ENCODE measurements around the gene USH2A.

- no peak for TF ChIP-seq POLR2AphosphoS5 (IDR thresholded peaks at IDR 0.05)
- no peak for TF ChIP-seq CTCF (IDR thresholded peaks at IDR 0.05)
Observed at GRCh38 chr1:216049741-216050430, 373.4 kb downstream of the USH2A start.
